Motor neuron (in vitro differentiated cells): ENCODE data around the gene C20orf204. TPM values are rescaled to one million over a fixed set of nuclear protein-coding genes. Genes with fewer than 3 reads are reported as not detected.

Experiments
- ATAC-seq, 8 experiments: fragments of 200-7000 bp; cut with Tn5 transposase; replicated peaks in 6 of 8; 2 replicates each; pipeline ENCODE4 v1.8.0; 2021; ENCODE audit warnings: mild to moderate bottlenecking in 8 of 8, moderate library complexity in 8 of 8
- H3K27ac ChIP-seq, 2 donors: fragments of 250-450 bp; sonication (Bioruptor Pico); 2 replicates each; pipeline ENCODE4 v1.9.0; 2021; ENCODE audit warnings: antibody characterized with exemption in 2 of 2, mild to moderate bottlenecking in 2 of 2, moderate library complexity in 1 of 2
- H3K4me1 ChIP-seq, 2 donors: fragments of 250-450 bp; sonication (Bioruptor Pico); replicated peaks in 1 of 2; 2 replicates each; pipeline ENCODE4 v1.6.1; 2021; ENCODE audit warnings: antibody characterized with exemption in 2 of 2, mild to moderate bottlenecking in 2 of 2, moderate library complexity in 1 of 2
- H3K4me3 ChIP-seq, 5 donors: fragments of 250-450 bp; sonication (Bioruptor Pico); 2 replicates each; pipeline ENCODE4 v1.9.0; 2021; ENCODE audit warnings: antibody characterized with exemption in 5 of 5, mild to moderate bottlenecking in 5 of 5, moderate library complexity in 4 of 5
- WGBS, 10 experiments: fragments of 450-650 bp; shearing (Covaris generic); methylation state at CpG; one replicate each; pipeline ENCODE4 v1.0.0; 2022; 5-methylcytosine and 5-hydroxymethylcytosine counted together
- in situ Hi-C, 9 experiments: fragments of 400-800 bp; cut with MboI; loops; one replicate each; pipeline ENCODE4 v1.15.0; 2021; ENCODE audit warnings: low sequenced_read_pairs in 9 of 9, low pct_unique_long_range_greater_than_20kb in 2 of 9; ENCODE audit not compliant: unreplicated experiment in 9 of 9
- total RNA-seq, 8 experiments: library from RNA; unstranded; fragments of 300-600 nt; gene quantifications; 2 replicates each; pipeline versions ENCODE4 v1.2.3 to v1.2.4, GENCODE V29; 2022

The C20orf204 gene
- total RNA-seq, 8 experiments from 2014 or later: 0.61 to 2.5 (median 1.0) TPM

DNA sequence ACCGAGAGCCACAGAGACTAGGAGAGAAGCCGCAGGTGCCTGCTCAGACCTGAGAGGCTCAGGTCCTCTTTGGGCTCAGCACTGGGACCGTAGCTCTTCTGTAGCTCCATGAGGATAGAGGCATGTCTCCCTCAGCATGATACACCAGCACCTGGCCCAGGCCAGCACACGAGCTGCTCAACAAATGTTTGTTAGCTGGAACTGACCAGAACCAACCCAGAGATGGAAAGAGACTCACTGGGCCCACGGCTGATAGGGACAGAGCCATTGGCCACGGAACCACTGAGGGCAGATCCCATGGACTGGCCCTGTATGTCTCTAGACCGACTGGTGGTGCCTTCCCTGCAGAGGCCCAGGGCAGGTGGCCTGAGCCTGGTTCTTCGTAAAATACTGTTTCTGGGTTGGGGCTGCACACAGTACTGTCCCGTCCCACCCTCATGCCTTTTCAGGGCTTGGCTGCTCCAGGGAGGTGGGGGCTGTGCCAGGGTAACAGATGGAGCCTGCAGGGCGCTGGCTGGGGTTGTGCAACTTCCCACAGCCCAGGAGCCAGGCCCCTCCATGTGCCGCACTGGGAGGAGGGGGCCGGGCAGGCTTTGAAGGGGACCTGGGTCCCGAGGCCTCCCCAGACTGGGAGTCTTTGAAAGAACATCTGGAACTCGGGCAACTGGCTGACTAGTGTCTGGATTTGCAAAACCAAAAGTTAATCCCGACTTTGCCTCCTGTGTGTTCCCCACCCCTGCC, 5.2 kb downstream of the C20orf204 start:
- peak in 3 of 8 experiments; percentile 1 to 7 (median 5) for ATAC-seq
- WGBS, 10 experiments: 14 to 100% (median 49%) methylated on average over 1 to 5 of the region's 15 CpGs; no CpG with 5 or more reads in 4 of the 10 experiments
- no peak overlapping the region for H3K27ac ChIP-seq
- in situ Hi-C loops: no loop called here
- H3K4me3 ChIP-seq: no peak overlapping the region
- H3K4me1 ChIP-seq: peaks cover 13 to 19% of the 10 kb centered on the region in 2 donors

DNA sequence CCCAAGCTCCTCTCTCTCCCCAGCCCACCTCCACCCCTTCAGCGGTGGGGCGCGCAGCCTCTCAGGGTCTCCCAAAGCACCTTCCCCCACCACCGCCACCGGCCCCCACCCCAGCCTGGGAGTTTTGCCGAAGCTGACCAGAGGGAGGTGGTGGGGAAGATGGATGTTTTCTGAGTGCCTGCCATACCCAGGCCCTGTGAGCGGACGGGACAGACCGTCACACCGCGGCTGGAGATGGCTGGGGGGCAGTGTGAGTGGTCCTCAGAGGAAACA, 5.7 kb downstream of the C20orf204 start:
- 19 to 30% (median 24%) methylated on average over 2 to 5 of the region's 11 CpGs; no CpG with 5 or more reads in 7 of the 10 experiments for WGBS, 10 experiments
- H3K4me3 ChIP-seq: no peak overlapping the region
- no peak overlapping the region for H3K27ac ChIP-seq
- no peak for ATAC-seq
- H3K4me1 ChIP-seq: peaks cover 8 to 14% of the 10 kb centered on the region in 2 donors
- in situ Hi-C loops: no loop called here

- ATAC-seq: no peak
- 20% methylated on average over 1 of the region's 55 CpGs; no CpG with 5 or more reads in 8 of the 10 experiments for WGBS, 10 experiments
- in situ Hi-C loops: no loop called here
- Histone ChIP-seq H3K4me3 (no peak overlapping the region), H3K4me1 (peaks cover 6 to 8% of the 10 kb centered on the region in 2 donors), H3K27ac (no peak overlapping the region)
These were observed 6.2 kb downstream of the C20orf204 start for GRCh38 chr20:64042054-64042781.

DNA sequence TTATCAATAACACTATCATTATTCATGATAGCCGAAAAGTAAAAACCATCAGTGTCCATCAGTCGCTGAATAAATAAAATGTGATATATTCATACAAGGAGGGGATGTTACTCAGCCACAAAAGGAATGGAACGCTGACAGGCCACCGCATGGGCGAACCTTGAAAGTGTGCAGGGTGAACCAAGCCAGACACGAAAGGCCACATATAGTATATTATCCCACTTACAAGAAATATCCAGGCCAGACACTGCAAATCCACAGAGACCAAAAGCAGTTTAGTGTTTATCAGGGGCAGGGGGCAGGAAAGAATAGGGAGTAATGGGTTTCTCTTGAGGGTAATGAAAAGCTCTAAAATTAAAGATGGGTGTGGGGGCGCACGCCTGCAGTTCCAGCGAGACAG, 7.8 kb downstream of the C20orf204 start:
- in situ Hi-C loops: no loop called here
- ATAC-seq: no peak
- Histone ChIP-seq H3K27ac (no peak overlapping the region), H3K4me1 (peaks cover 0 to 6% of the 10 kb centered on the region in 2 donors), H3K4me3 (no peak overlapping the region)
- 52 to 100% (median 80%) methylated on average over 1 to 7 of the region's 9 CpGs for WGBS, 10 experiments

- in situ Hi-C loops: no loop called here
- no peak overlapping the region for H3K4me3 ChIP-seq
- H3K4me1 ChIP-seq: peaks cover 4 to 6% of the 10 kb centered on the region in 2 donors
- no peak overlapping the region for H3K27ac ChIP-seq
- peak in 3 of 8 experiments; percentile 72 to 81 (median 75) for ATAC-seq
- 20 to 80% (median 63%) methylated on average over 1 to 5 of the region's 14 CpGs; no CpG with 5 or more reads in 6 of the 10 experiments for WGBS, 10 experiments
These were observed 8.7 kb downstream of the C20orf204 start for GRCh38 chr20:64044484-64045247.

DNA sequence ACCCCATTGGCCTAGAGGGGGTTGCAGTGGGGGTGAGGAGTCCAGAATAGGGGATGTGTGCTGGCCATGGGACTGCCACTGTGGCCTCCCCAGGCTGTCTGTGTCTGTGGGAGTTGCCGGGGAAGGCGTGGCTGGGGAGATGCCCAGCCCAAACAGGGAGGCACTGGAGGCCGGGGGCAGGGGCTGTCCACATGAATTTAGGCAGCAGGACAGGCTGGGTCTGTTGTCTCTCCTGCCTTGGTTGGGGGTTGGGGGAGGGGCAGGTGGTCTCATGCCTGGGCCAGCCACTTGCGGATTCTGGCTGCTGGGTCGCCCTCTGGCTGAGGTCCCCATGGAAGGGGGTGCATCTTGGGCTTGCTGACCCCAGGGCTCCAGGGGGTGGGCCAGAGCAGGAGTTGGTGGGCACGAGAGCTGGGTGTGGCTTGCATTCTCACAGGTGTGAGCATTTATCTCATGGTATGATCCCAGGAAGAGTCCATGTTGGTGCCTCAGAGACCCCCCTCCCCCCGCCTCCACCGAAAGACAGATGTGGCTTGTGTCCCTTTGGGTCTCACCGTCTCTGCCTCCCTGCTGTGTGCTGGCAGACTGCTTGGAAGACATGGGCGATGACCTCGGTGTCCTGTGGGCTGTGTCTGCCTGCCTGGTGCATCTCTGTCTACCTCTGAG, 9.5 kb downstream of the C20orf204 start:
- WGBS, 10 experiments: 53 to 83% (median 55%) methylated on average over 2 to 3 of the region's 11 CpGs; no CpG with 5 or more reads in 7 of the 10 experiments
- Histone ChIP-seq H3K4me3 (no peak overlapping the region), H3K4me1 (peaks cover 6 to 7% of the 10 kb centered on the region in 2 donors), H3K27ac (no peak overlapping the region)
- ATAC-seq: peak in 2 of 8 experiments; percentile 1 to 3
- in situ Hi-C loops: no loop called here

- Histone ChIP-seq H3K27ac (no peak overlapping the region), H3K4me1 (peaks cover 6 to 7% of the 10 kb centered on the region in 2 donors), H3K4me3 (no peak overlapping the region)
- ATAC-seq: no peak
- WGBS, 10 experiments: 73 to 77% methylated on average over 3 to 4 of the region's 8 CpGs; no CpG with 5 or more reads in 8 of the 10 experiments
- in situ Hi-C loops: no loop called here
These were observed 11.0 kb downstream of the C20orf204 start for GRCh38 chr20:64047046-64047389.

GRCh38 chr20:64047968-64048401, 12.0 kb downstream of the C20orf204 start:
- H3K27ac ChIP-seq: no peak overlapping the region
- in situ Hi-C loops: no loop called here
- peaks cover 2 to 7% of the 10 kb centered on the region in 2 donors for H3K4me1 ChIP-seq
- WGBS, 10 experiments: 7% methylated on average over 26 of the region's 49 CpGs; no CpG with 5 or more reads in 9 of the 10 experiments
- H3K4me3 ChIP-seq: peak overlapping the region in 1 of 5 donors; percentile 5
- ATAC-seq: peak in 5 of 8 experiments; percentile 3 to 23 (median 16)

DNA sequence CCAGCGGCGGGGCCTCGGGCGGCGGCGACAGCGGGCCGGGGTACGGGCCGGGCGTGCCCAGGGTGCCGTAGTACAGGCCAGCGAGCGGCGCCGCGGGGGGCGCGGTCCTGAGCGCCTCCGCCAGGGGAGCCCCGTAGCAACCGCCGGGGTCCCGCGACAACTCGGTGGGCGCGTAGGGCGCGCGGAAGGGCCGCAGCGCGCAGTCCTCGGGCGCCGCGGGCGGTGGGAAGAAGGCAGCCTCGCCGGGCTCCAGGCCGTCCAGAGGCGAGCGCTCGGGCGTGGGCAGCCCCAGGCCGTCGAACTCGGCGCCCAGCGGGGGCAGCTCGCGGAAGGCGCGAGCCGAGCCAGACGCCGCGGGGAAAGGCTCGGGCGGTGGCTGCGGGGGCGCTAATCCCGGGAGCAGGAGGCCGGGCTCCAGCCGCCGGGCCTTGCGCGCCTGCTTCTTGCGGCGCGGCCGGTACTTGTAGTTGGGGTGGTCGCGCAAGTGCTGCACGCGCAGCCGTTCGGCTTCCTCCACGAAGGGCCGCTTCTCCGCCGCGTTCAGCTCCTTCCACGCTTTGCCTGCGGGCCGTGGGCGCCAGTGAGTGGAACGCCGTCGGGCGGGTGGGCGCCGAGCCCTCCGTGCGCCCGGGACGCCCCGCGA, 12.5 kb downstream of the C20orf204 start:
- H3K27ac ChIP-seq: no peak overlapping the region
- 0% methylated on average over 2 to 8 of the region's 101 CpGs; no CpG with 5 or more reads in 8 of the 10 experiments for WGBS, 10 experiments
- peaks cover 2 to 7% of the 10 kb centered on the region in 2 donors for H3K4me1 ChIP-seq
- in situ Hi-C loops: no loop called here
- H3K4me3 ChIP-seq: peak overlapping the region in 2 of 5 donors; percentile 26 to 30
- ATAC-seq: peak in 6 of 8 experiments; percentile 3 to 23 (median 12)

- H3K27ac ChIP-seq: no peak within 1 kb of the TSS
- peak; percentile 16 to 57 (median 34) for ATAC-seq
- H3K4me1 ChIP-seq: peaks cover 9 to 12% of the 10 kb centered on the region in 2 donors
- H3K4me3 ChIP-seq: peak within 1 kb of the TSS; percentile 24 to 30 (median 26)
- no CpG with 5 or more reads among the region's 111 CpGs for WGBS, 10 experiments
- in situ Hi-C loops: no loop called here
These were observed 13.3 kb downstream of the C20orf204 start, which contains the start of gene SOX18 for GRCh38 chr20:64049060-64049877. TSS of gene SOX18 (minus strand) at chr20:64049639. CDS start at chr20:64049516, 123 bp downstream.

DNA sequence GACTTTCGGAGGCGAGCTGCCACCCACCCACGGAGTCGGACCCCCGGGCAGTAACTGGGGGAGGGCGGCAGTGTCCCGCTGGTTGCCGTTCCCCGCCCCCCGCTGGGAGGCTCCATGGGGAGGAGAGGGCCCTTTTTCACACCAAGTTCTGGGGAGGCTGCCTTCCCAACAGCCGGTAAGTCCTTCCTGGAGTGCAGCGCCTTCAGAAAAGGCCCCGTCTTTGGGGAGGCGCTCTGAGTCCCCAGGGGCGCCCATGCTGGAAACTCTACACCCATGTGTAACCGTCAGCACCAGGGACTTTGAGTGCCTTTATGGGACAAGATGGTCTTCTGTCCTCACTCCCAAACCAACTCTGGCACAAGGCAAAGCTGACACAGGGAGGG, 13.9 kb downstream of the C20orf204 start:
- Histone ChIP-seq H3K4me3 (no peak overlapping the region), H3K4me1 (peaks cover 14 to 15% of the 10 kb centered on the region in 2 donors), H3K27ac (no peak overlapping the region)
- no peak for ATAC-seq
- in situ Hi-C loops: no loop called here
- WGBS, 10 experiments: 40 to 83% methylated on average over 1 of the region's 16 CpGs; no CpG with 5 or more reads in 8 of the 10 experiments
